ENCODE data around the gene ARHGAP33. TPM values are rescaled to one million over a fixed set of nuclear protein-coding genes. Genes with fewer than 3 reads are reported as not detected.

Gene ARHGAP33
- total RNA-seq, 4 donors from 2014 or later: 0.33 to 12.2 (median 4.5) TPM

DNA sequence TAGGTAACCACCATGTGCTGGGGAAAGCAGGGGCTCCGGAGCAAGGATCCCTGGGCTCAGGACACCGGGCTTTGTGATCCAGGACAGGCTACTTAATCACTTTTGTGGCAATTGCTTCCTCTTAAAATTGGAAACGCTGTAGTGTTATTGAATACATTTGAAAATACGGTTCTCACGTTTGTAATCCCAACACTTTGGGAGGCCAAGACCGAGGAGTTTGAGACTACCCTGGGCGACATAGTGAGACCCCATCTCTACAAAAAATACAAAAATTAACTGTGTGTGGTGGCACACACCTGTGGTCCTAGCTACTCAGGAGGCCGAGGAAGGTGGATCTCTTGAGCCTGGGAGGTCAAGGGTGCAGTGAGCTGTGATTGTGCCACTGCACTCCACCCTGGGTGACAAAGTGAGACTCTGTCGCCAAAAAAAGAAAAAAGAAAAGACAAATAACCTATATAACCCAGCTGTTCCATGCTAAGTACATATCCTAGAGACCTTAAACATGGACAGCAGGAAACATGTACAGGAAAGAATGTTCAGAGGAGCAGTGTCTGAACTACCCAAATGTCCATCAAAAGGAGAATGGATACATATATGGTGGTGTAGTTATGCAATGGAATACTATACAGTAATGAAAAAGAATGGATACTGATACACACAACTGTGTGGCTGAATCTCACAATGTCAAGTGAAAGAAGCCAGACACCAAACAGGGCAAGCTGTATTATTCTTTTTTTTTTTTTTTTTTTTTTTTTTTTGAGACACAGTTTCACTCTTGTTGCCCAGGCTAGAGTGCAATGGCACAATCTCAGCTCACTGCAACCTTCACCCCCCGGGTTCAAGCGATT lies 37.9 kb downstream of the ARHGAP33 start:
- TF ChIP-seq, protein P1, sequence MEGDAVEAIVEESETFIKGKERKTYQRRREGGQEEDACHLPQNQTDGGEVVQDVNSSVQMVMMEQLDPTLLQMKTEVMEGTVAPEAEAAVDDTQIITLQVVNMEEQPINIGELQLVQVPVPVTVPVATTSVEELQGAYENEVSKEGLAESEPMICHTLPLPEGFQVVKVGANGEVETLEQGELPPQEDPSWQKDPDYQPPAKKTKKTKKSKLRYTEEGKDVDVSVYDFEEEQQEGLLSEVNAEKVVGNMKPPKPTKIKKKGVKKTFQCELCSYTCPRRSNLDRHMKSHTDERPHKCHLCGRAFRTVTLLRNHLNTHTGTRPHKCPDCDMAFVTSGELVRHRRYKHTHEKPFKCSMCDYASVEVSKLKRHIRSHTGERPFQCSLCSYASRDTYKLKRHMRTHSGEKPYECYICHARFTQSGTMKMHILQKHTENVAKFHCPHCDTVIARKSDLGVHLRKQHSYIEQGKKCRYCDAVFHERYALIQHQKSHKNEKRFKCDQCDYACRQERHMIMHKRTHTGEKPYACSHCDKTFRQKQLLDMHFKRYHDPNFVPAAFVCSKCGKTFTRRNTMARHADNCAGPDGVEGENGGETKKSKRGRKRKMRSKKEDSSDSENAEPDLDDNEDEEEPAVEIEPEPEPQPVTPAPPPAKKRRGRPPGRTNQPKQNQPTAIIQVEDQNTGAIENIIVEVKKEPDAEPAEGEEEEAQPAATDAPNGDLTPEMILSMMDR (IDR thresholded peaks at IDR 0.05; ENCODE audit: low read depth): no peak

DNA sequence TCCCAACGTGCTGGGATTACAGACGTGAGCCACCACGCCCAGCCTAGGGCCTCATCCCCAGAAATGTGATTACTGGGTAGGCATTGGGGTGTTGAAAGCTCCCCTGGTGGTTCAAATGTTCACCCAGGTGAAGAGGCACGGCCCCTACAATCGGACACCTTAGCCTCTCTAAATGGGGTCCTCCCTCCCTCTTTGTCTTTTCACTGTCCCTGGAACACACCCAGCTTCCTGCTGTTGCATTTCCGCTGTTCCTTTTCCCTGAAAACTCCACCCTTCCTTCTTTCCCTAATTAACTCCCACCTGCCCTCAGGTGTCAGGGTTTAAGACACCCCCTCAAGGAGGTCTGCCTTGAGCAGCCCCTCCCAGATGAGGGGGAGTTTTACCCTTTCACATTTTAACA lies 40.9 kb downstream of the ARHGAP33 start:
- TF ChIP-seq, protein P1 (IDR thresholded peaks at IDR 0.05; ENCODE audit: low read depth): no peak

DNA sequence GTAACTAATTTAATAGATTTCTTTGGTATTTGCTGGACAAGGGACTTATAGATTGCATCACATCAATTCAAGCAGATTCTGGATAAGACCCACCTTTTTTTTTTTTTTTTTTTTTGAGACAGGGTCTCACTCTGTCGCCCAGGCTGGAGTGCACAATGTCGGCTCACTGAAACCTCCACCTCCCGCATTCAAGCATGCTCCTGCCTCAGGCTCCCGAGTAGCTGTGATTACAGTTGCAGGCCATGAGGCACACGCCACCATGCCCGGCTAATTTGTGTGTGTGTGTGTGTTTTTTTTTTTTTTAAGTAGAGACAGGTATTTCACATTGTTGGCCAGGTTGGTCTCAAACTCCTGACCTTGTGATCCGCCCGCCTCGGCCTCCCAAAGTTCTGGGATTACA lies 41.5 kb downstream of the ARHGAP33 start:
- TF ChIP-seq, protein P1 (IDR thresholded peaks at IDR 0.05; ENCODE audit: low read depth): no peak

DNA sequence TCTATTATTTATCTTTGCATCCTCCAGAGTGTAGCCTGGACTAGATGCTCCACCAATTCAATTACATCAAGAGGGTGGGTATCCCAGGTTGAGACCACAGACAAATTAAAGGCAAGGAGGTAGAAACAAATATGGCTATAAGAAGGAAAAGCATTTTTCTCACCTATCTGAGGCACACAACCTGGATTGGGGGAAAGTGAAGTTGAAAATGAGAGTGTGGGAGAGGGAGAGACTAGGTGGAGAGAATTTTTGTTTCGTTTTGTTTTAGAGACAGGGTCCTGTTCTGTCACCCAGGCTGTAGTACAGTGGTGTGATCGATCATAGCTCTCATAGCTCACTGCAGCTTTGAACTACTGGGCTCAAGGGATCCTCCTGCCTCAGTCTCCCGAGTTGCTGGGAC lies 43.1 kb downstream of the ARHGAP33 start:
- TF ChIP-seq, protein P1 (IDR thresholded peaks at IDR 0.05; ENCODE audit: low read depth): no peak

DNA sequence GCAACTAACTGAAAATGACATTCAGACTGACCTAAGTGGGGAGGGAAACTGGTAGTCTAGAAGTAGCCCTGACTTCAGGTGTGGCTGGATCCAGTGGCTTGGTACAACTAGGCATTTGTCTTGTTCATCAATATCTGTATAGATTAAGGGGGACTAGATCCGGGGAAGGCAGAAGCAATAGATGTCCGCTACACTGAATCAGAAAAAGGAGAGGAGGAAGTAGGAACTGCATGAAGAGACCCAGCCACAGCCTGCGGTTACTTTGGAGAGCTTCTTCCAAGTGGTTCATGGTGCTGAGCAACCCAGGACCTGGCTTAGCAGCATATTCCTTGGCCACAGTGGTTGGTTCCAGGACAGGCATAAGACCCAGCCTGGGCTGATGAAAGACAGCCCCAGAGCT lies 47.2 kb downstream of the ARHGAP33 start:
- TF ChIP-seq, protein P1 (IDR thresholded peaks at IDR 0.05; ENCODE audit: low read depth): no peak

DNA sequence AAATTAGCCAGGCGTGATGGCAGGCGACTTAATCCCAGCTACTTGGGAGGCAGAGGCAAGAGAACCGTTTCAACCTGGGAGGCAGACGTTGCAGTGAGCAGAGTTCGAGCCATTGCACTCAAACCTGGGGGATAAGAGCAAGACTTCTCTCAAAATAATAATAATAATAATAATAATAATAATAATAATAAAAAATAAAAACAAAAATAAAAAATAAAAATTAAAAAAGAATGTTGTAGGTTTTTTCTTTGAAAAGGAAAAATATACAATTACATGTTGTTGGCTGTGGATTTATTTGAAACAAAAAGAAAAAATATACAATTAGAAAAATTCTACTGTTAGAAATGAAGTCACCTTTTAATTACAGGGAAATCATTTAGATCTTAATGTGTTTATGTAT lies 48.8 kb downstream of the ARHGAP33 start:
- TF ChIP-seq, protein P1 (IDR thresholded peaks at IDR 0.05; ENCODE audit: low read depth): no peak

DNA sequence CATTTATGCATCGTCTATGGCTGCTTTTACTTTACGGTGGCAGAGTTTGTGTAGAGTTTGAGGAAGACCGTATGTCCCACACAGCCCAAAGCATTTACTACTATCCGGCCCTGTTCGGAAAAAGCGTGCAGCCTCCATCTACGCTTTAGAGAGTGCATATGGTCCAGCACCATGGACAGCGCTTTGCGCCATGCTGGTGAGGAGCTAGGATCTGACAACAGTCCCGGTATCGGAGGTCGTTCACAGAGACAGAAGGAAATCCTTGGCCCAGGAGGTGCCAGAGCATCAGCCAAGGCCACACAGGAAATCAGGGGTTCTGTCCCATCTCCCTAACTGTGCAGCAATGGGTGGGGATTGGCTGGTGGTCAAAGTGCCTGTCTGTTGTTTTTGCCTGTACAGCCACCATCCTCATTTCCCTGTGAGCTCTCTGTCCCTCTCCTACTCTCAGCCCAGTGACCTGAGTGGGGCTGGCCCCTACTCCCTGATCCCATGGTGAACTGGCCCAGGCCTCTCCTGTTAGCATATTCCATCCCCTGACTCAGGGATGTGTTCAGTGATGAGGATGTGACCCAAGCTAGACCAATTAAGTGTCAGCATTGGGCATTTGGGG lies 53.4 kb downstream of the ARHGAP33 start:
- TF ChIP-seq, protein P1 (IDR thresholded peaks at IDR 0.05; ENCODE audit: low read depth): no peak

Data from subcutaneous adipose tissue (tissue), 4 donors.